Measurements from ENCODE around the gene IGFN1. TPM values are rescaled to one million over a fixed set of nuclear protein-coding genes. Genes with fewer than 3 reads are reported as not detected.

IGFN1 gene
- total RNA-seq, 1 experiment from 2014 or later, result not detected

- no peak overlapping the region for H3K4me3 Mint-ChIP-seq
- no peaks in the 10 kb centered on the region; a peak in 1 of 7 replicates for H3K36me3 Mint-ChIP-seq (ENCODE audit: insufficient read depth in 1 of 3, low read depth in 3 of 3)
- Histone ChIP-seq H3K4ac (ENCODE audit: low read depth, low read length) (no peak overlapping the region), H3K27ac (ENCODE audit: insufficient read length, low read depth, low read length) (no peak overlapping the region), H3K4me2 (ENCODE audit: insufficient read depth, insufficient read length, low read length) (no peak overlapping the region), H2BK120ac (ENCODE audit: low read depth, low read length, poor library complexity, severe bottlenecking) (no peak overlapping the region), H2AFZ (ENCODE audit: low read length) (no peak overlapping the region), H4K8ac (replicated peaks; ENCODE audit: insufficient read length, low read depth, low read length) (no peak overlapping the region), H2BK12ac (ENCODE audit: insufficient read length, low read depth, low read length) (no peak overlapping the region), H3K79me2 (ENCODE audit: insufficient read depth, low read length) (no peaks in the 10 kb centered on the region), H3K79me1 (ENCODE audit: insufficient read depth, low read depth, low read length, poor library complexity, severe bottlenecking) (no peaks in the 10 kb centered on the region), H2BK20ac (ENCODE audit: low read depth, low read length, poor library complexity, severe bottlenecking) (no peak overlapping the region), H2AK5ac (ENCODE audit: insufficient read length, low read length) (no peak overlapping the region), H3K23ac (ENCODE audit: insufficient read length, low read depth, low read length) (no peak overlapping the region), H3K27me3 (ENCODE audit: insufficient read depth, low read length) (no peaks in the 10 kb centered on the region), H4K91ac (ENCODE audit: insufficient read length, low read depth, low read length) (no peak overlapping the region), H3K18ac (ENCODE audit: insufficient read length, low read depth, low read length) (no peak overlapping the region), H3K56ac (ENCODE audit: insufficient read length, low read depth, low read length) (no peak overlapping the region), H3T11ph (ENCODE audit: low read length) (no peak overlapping the region), H3K9me3 (ENCODE audit: control insufficient read depth, low read depth, low read length) (no peaks in the 10 kb centered on the region), H3K23me2 (ENCODE audit: insufficient read length, low read depth, low read length, poor library complexity, severe bottlenecking) (no peaks in the 10 kb centered on the region), H4K5ac (ENCODE audit: insufficient read length, low read depth, low read length) (no peak overlapping the region), H3K14ac (ENCODE audit: insufficient read depth, low read length) (no peak overlapping the region), H4K20me1 (ENCODE audit: control insufficient read depth, insufficient read depth, insufficient read length) (no peaks in the 10 kb centered on the region), H2BK5ac (ENCODE audit: insufficient read length, low read length) (no peak overlapping the region), H3K9ac (ENCODE audit: extremely low read depth, insufficient read length, low read length) (no peak overlapping the region), H3K4me1 (ENCODE audit: insufficient read depth, low read length) (no peaks in the 10 kb centered on the region), H2BK15ac (ENCODE audit: low read depth, low read length) (no peak overlapping the region)
- DNase-seq, result no peak
- H3K9me3 Mint-ChIP-seq, result no peaks in the 10 kb centered on the region
- H3K27me3 Mint-ChIP-seq (ENCODE audit: low read depth), result peaks cover 9% of the 10 kb centered on the region
- no CpG with 5 or more reads among the region's 20 CpGs for WGBS (ENCODE audit: extremely low coverage, insufficient read length, low lambda C conversion rate)
- peaks cover 6 to 9% of the 10 kb centered on the region in 2 experiments; a peak in 3 of 4 replicates for H3K4me1 Mint-ChIP-seq
- no peak overlapping the region for H3K27ac Mint-ChIP-seq
- TF ChIP-seq CTCF (conservative IDR thresholded peaks at IDR 0.05), result no peak
Observed at GRCh38 chr1:201216395-201217085, 25.9 kb downstream of the IGFN1 start.
